NB4 (cell line): Measurements from ENCODE around the gene MRTFA.

Experiments
- POLR2A ChIP-seq: IDR thresholded peaks from 2 replicates; pipeline ENCODE4 v1.6.1; 2011; ENCODE audit warnings: mild to moderate bottlenecking; ENCODE audit not compliant: insufficient read length; ENCODE audit errors: extremely low read depth
- TF ChIP-seq, protein P1 (sequence below): IDR thresholded peaks from one replicate; pipeline ENCODE4 v1.5.1; 2012; ENCODE audit warnings: low read depth, low read length

GRCh38 chr22:40484906-40485669 lies 151.4 kb downstream of the MRTFA start:
- TF ChIP-seq POLR2A: no peak
- TF ChIP-seq, protein P1, sequence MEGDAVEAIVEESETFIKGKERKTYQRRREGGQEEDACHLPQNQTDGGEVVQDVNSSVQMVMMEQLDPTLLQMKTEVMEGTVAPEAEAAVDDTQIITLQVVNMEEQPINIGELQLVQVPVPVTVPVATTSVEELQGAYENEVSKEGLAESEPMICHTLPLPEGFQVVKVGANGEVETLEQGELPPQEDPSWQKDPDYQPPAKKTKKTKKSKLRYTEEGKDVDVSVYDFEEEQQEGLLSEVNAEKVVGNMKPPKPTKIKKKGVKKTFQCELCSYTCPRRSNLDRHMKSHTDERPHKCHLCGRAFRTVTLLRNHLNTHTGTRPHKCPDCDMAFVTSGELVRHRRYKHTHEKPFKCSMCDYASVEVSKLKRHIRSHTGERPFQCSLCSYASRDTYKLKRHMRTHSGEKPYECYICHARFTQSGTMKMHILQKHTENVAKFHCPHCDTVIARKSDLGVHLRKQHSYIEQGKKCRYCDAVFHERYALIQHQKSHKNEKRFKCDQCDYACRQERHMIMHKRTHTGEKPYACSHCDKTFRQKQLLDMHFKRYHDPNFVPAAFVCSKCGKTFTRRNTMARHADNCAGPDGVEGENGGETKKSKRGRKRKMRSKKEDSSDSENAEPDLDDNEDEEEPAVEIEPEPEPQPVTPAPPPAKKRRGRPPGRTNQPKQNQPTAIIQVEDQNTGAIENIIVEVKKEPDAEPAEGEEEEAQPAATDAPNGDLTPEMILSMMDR: no peak
